H7 (cell line): Measurements from ENCODE around the gene TFEB. TPM values are rescaled to one million over a fixed set of nuclear protein-coding genes. Genes with fewer than 3 reads are reported as not detected.
"Not testable (repeated sequence)": the region's sequence is repeated elsewhere in the genome, so short reads cannot be mapped to it uniquely, and the experiment has no call there.

Experiments
- DNase-seq: peaks from one replicate; pipeline ENCODE4 v3.0.0; 2012
- H3K27me3 ChIP-seq: 2 replicates; pipeline ENCODE4 v1.6.0; 2011; ENCODE audit warnings: mild to moderate bottlenecking, low read length; ENCODE audit not compliant: control insufficient read depth, insufficient read depth
- H3K36me3 ChIP-seq: replicated peaks from 2 replicates; pipeline ENCODE4 v1.5.1; 2011; ENCODE audit warnings: low read length; ENCODE audit not compliant: control insufficient read depth, insufficient read depth
- H3K4me3 ChIP-seq: 2 replicates; pipeline ENCODE4 v1.5.1; 2011; ENCODE audit warnings: low read depth, mild to moderate bottlenecking, control low read depth, low read length, moderate library complexity; ENCODE audit not compliant: insufficient read depth
- total RNA-seq: library from RNA; depleted of rRNA; stranded (reverse); fragments of >200 nt; shearing (Covaris generic); gene quantifications from 2 replicates; pipeline ENCODE4 v1.2.3, GENCODE V29; 2014

The TFEB gene
- total RNA-seq, 1 experiment from 2014 or later, result 1.4 TPM

DNA sequence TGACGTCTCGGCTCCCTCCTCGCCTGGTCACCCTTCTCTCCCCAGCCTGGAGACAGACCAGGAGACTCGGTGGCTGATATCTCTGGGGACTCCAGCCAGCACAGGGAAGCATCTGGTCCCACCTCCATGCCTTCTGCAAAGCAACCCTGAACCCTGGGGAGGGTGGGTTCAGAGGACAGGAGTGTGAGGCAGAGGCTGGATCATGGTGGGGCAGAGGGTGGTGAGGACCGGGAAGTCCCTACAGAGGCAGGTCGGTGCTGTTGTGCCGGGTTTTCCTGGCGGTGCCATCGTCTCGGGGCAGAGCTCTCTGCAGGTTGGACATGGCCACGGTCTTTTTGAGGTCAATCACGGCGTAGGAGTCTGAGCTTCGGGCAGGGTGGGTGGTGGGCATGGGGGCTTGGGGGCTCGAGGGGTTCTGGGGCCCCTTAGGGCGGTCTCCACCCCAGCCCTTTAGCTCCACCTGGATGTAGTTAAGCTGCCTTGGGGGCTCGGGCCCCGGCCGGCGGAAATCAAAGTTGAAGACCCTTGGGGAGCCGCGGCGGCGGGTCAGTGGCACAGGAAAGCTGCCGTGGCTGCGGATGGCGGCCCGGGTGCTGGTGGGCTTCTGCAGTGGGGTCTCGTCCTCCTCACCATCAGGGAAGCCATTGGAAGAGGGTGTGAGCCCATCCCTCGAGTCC is 35.1 kb upstream of the TFEB start:
- peak; percentile 54 for DNase-seq
- H3K27me3 ChIP-seq, result no peaks in the 10 kb centered on the region
- H3K4me3 ChIP-seq, result no peak overlapping the region
- peaks cover 7% of the 10 kb centered on the region for H3K36me3 ChIP-seq

DNA sequence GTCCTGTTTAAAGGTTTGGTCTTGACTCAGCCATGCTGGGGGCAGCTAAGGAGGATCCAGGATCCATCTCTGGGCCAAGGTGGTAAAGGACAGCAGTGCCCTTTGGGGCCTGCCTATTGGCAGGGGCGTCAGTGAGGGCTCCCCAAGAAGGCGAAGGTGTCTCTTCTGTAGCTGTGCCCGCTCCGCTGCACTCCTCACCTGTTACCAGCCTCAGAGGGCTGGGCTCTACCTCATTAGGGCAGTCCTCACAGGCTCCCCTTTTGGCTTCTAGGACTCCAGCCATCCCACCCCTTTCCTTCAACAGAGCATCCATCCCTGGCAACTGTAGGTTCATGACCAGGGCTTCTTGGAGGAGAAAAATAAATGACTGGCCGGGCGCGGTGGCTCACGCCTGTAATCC is 34.0 kb upstream of the TFEB start:
- H3K4me3 ChIP-seq, result no peak overlapping the region

DNA sequence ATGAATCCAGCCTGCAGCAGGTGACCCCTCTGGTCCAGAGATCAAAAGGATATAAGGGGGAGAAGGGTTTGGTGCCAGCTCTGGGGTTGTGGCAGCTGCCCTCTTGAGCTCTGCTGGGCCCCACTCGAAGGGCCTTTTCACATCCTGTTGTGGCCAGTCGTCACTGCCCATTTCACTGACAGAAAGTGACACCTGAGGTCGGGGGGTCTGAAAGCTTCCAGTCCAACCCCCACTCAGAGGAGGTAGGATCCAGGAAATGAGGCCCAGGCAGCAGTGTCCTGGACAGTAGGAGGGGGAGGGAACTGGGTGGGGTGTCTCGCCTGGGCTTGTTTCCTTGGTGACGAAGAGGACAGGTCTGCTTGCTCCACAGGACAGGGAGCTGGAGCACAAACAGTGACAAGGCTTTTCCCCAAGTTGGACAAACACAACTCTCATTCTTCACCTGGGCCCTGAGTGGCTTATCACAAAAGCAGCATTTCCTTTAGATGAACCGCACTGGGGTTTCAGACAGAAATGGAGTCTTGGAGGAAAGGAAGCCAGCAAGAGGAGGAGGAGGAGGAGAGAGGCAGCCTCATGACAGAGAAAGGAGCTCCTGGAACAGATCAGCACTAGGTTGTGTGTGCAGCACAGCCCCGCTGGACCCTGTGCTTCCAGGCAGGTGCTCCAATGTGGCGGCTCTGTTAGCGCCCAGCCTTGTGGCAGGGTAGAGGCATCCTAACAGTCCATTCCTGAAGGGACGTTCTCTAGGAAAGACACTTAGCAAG is 33.3 kb upstream of the TFEB start:
- H3K27me3 ChIP-seq, result no peaks in the 10 kb centered on the region
- DNase-seq, result no peak
- no peak overlapping the region for H3K4me3 ChIP-seq

More for the DNA sequence above, 34.0 kb upstream of the TFEB start:
- DNase-seq, result no peak
- Histone ChIP-seq H3K36me3 (peaks cover 1% of the 10 kb centered on the region), H3K27me3 (no peaks in the 10 kb centered on the region)

GRCh38 chr6:41767112-41767833 is 31.9 kb upstream of the TFEB start:
- Histone ChIP-seq H3K36me3 (no peaks in the 10 kb centered on the region; the same call in 1 of the 2 replicates), H3K27me3 (no peaks in the 10 kb centered on the region), H3K4me3 (no peak overlapping the region)
- DNase-seq, result no peak

More for the DNA sequence above, 33.3 kb upstream of the TFEB start:
- H3K36me3 ChIP-seq, result no peaks in the 10 kb centered on the region; the same call in none of the 2 replicates

DNA sequence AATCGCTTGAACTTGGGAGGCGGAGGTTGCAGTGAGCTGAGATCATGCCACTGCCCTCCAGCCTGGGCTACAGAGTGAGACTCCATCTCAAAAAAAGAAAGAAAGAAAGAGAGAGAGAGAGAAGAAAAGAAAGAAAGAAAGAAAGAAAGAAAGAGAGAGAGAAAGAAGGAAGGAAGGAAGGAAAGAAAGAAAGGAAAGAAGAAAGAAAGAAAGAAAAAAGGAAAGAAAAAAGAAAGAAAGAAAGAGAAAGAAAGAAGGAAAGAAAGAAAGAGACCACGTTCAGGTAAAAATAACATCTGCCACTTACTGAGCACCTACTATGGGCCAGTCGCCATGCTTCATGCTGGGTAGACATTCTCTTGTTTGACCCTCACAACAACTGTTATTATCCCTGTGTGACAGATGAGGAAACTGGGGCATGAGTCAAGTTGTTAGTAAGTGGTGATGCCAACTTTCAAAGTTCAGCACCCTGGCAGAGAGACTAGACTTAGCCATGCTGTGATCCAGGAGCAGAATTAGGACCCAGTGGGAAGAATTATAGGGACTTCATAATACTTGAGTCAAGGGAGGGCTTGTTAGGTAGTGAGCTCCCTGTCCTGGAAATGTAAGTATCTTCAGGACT is 30.7 kb upstream of the TFEB start:
- H3K36me3 ChIP-seq, H3K27me3 ChIP-seq, DNase-seq, H3K4me3 ChIP-seq: not testable (repeated sequence)

GRCh38 chr6:41763470-41763869 is 28.1 kb upstream of the TFEB start:
- no peak for DNase-seq
- Histone ChIP-seq H3K27me3 (no peaks in the 10 kb centered on the region), H3K36me3 (no peaks in the 10 kb centered on the region), H3K4me3 (no peak overlapping the region)

GRCh38 chr6:41759905-41760579 is 24.6 kb upstream of the TFEB start:
- Histone ChIP-seq H3K36me3 (no peaks in the 10 kb centered on the region), H3K4me3 (no peak overlapping the region), H3K27me3 (no peaks in the 10 kb centered on the region; the same call in 1 of the 2 replicates)
- DNase-seq, result no peak

GRCh38 chr6:41759106-41759904 is 23.9 kb upstream of the TFEB start:
- Histone ChIP-seq H3K36me3 (no peaks in the 10 kb centered on the region), H3K27me3 (no peaks in the 10 kb centered on the region; the same call in 1 of the 2 replicates), H3K4me3 (no peak overlapping the region)
- no peak for DNase-seq

GRCh38 chr6:41758641-41759035 is 23.2 kb upstream of the TFEB start:
- Histone ChIP-seq H3K4me3 (no peak overlapping the region), H3K27me3 (no peaks in the 10 kb centered on the region; the same call in 1 of the 2 replicates), H3K36me3 (no peaks in the 10 kb centered on the region)
- no peak for DNase-seq

DNA sequence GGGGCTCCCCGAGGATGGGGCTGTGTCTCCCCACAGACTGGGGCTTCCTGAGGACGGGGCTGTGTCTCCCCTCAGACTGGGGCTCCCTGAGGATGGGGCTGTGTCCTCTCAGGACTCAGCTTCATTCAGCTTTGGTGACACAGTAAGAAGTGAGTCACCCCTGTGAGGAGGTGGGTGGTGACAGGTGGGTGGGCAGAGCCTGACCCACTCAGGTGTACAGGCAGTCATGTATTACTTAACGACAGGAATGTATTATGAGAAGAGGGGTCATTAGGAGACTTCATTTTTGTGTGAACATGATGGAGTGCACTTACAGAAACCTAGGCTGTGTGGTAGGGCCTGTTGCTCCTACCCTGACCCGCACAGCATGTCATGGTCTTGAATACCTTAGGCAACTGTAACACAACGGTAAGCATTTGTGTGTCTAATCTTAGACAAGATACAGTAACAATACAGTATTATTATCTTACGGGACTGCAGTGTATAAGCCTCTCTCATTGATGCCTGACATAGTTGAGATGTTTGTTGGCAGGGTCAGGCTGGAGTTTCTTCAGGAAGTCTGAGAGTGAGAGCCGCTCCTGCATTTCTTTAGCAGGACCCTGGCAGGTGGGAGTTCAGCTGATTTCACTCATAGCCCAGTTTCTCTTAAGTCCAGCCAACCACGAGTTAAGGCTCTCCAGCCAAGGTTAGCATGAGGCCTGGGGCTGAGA is 22.7 kb upstream of the TFEB start:
- Histone ChIP-seq H3K36me3 (no peaks in the 10 kb centered on the region), H3K27me3 (no peaks in the 10 kb centered on the region; the same call in 1 of the 2 replicates), H3K4me3 (no peak overlapping the region)
- no peak for DNase-seq

GRCh38 chr6:41757271-41757670 is 21.9 kb upstream of the TFEB start:
- no peak for DNase-seq
- Histone ChIP-seq H3K36me3 (no peaks in the 10 kb centered on the region), H3K4me3 (no peak overlapping the region), H3K27me3 (no peaks in the 10 kb centered on the region; the same call in 1 of the 2 replicates)

GRCh38 chr6:41756354-41756753 is 20.9 kb upstream of the TFEB start:
- DNase-seq, result no peak
- H3K36me3 ChIP-seq, result no peaks in the 10 kb centered on the region
- H3K4me3 ChIP-seq, result no peak overlapping the region
- no peaks in the 10 kb centered on the region; the same call in 1 of the 2 replicates for H3K27me3 ChIP-seq

GRCh38 chr6:41755895-41756294 is 20.5 kb upstream of the TFEB start:
- no peak for DNase-seq
- no peak overlapping the region for H3K4me3 ChIP-seq
- no peaks in the 10 kb centered on the region for H3K36me3 ChIP-seq
- no peaks in the 10 kb centered on the region; the same call in 1 of the 2 replicates for H3K27me3 ChIP-seq
